ENCODE data around the gene IL18RAP. TPM values are rescaled to one million over a fixed set of nuclear protein-coding genes. Genes with fewer than 3 reads are reported as not detected.

The IL18RAP gene, protein sequence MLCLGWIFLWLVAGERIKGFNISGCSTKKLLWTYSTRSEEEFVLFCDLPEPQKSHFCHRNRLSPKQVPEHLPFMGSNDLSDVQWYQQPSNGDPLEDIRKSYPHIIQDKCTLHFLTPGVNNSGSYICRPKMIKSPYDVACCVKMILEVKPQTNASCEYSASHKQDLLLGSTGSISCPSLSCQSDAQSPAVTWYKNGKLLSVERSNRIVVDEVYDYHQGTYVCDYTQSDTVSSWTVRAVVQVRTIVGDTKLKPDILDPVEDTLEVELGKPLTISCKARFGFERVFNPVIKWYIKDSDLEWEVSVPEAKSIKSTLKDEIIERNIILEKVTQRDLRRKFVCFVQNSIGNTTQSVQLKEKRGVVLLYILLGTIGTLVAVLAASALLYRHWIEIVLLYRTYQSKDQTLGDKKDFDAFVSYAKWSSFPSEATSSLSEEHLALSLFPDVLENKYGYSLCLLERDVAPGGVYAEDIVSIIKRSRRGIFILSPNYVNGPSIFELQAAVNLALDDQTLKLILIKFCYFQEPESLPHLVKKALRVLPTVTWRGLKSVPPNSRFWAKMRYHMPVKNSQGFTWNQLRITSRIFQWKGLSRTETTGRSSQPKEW
- 1 to 10 TPM; 4.2 to 6.8 (median 4.9) TPM for total RNA-seq

DNA sequence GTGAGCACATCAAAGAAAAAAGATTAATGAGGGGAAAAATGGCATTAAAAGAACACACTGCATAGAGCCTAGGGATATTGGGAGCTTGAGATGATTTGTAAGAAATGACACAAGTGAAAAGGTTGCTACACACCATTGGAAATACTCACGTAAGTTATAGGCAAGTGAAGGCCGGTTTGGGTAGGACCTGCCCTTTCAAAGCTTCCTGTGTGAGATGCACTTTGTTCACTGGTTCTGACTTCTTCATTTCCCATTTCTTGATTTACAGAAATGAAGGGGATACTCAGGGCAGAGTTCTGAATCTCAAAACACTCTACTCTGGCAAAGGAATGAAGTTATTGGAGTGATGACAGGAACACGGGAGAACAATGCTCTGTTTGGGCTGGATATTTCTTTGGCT is at the start of gene IL18RAP:
Gene IL18RAP, plus strand, starts transcription at position 251 of the 400 bp plus-strand sequence. Its CDS starts 118 bp downstream, at position 369.
- peak within 1 kb of the TSS in 1 of 4 donors; percentile 23 for H3K4me3 ChIP-seq
- no peak for TF ChIP-seq POLR2A (IDR thresholded peaks at IDR 0.05)
- TF ChIP-seq, protein P1, sequence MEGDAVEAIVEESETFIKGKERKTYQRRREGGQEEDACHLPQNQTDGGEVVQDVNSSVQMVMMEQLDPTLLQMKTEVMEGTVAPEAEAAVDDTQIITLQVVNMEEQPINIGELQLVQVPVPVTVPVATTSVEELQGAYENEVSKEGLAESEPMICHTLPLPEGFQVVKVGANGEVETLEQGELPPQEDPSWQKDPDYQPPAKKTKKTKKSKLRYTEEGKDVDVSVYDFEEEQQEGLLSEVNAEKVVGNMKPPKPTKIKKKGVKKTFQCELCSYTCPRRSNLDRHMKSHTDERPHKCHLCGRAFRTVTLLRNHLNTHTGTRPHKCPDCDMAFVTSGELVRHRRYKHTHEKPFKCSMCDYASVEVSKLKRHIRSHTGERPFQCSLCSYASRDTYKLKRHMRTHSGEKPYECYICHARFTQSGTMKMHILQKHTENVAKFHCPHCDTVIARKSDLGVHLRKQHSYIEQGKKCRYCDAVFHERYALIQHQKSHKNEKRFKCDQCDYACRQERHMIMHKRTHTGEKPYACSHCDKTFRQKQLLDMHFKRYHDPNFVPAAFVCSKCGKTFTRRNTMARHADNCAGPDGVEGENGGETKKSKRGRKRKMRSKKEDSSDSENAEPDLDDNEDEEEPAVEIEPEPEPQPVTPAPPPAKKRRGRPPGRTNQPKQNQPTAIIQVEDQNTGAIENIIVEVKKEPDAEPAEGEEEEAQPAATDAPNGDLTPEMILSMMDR (IDR thresholded peaks at IDR 0.05) = no peak
- DNase-seq = no peak
- H3K9me3 ChIP-seq = no peaks in the 10 kb centered on the region
- no peaks in the 10 kb centered on the region for H3K27me3 ChIP-seq
- H3K27ac ChIP-seq = peak within 1 kb of the TSS in 3 of 4 donors; percentile 18 to 78 (median 25)
- H3K4me1 ChIP-seq = peaks cover 0 to 13% (median 0%) of the 10 kb centered on the region in 4 donors
- no peaks in the 10 kb centered on the region for H3K36me3 ChIP-seq

- Histone ChIP-seq H3K4me3 (no peak overlapping the region), H3K27me3 (no peaks in the 10 kb centered on the region), H3K36me3 (no peaks in the 10 kb centered on the region), H3K9me3 (no peaks in the 10 kb centered on the region), H3K4me1 (no peaks in the 10 kb centered on the region), H3K27ac (no peak overlapping the region)
- no peak for DNase-seq
- TF ChIP-seq, protein P1 (IDR thresholded peaks at IDR 0.05) = no peak
- TF ChIP-seq POLR2A (IDR thresholded peaks at IDR 0.05) = no peak
Measured at GRCh38 chr2:102376052-102376591, 46.8 kb upstream of the IL18RAP start.

- no peaks in the 10 kb centered on the region for H3K27me3 ChIP-seq
- H3K4me1 ChIP-seq = no peaks in the 10 kb centered on the region
- no peak for DNase-seq
- H3K4me3 ChIP-seq = no peak overlapping the region
- TF ChIP-seq, protein P1 (IDR thresholded peaks at IDR 0.05) = no peak
- no peak for TF ChIP-seq POLR2A (IDR thresholded peaks at IDR 0.05)
- H3K36me3 ChIP-seq = no peaks in the 10 kb centered on the region
- H3K27ac ChIP-seq = no peak overlapping the region
- peaks cover 0 to 2% (median 0%) of the 10 kb centered on the region in 4 donors for H3K9me3 ChIP-seq
Measured at GRCh38 chr2:102383722-102384121, 39.2 kb upstream of the IL18RAP start.

GRCh38 chr2:102385522-102385921 is 37.4 kb upstream of the IL18RAP start:
- DNase-seq = no peak
- H3K4me3 ChIP-seq = no peak overlapping the region
- H3K27ac ChIP-seq = no peak overlapping the region
- peaks cover 0 to 2% (median 0%) of the 10 kb centered on the region in 4 donors for H3K9me3 ChIP-seq
- no peak for TF ChIP-seq POLR2A (IDR thresholded peaks at IDR 0.05)
- TF ChIP-seq, protein P1 (IDR thresholded peaks at IDR 0.05) = no peak
- H3K27me3 ChIP-seq = no peaks in the 10 kb centered on the region
- H3K4me1 ChIP-seq = no peaks in the 10 kb centered on the region
- H3K36me3 ChIP-seq = no peaks in the 10 kb centered on the region

DNA sequence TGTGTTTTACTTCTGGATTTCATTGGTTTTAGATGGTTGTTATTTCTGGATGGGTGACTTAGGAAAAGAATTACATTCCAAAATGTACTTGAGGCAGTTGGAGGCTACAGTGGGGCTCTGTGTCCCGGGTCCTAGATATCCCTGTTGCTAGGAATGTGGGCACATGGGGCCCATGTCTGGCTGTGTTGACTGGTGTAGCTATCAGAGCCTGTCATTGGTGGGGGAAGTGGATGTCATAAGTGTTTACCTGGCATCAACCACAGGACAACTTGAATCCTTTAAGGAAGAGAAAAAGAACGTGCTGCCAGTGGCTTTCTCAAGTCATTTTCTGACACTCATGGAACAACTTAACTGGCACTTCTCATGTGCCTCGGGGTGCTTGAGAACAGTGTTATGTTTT is 37.0 kb upstream of the IL18RAP start:
- no peak for TF ChIP-seq POLR2A (IDR thresholded peaks at IDR 0.05)
- TF ChIP-seq, protein P1 (IDR thresholded peaks at IDR 0.05) = no peak
- Histone ChIP-seq H3K36me3 (no peaks in the 10 kb centered on the region), H3K4me1 (no peaks in the 10 kb centered on the region), H3K27me3 (no peaks in the 10 kb centered on the region), H3K9me3 (peaks cover 0 to 2% (median 0%) of the 10 kb centered on the region in 4 donors), H3K4me3 (no peak overlapping the region), H3K27ac (no peak overlapping the region)
- DNase-seq = no peak
